ENCODE results near the gene ZSCAN12.
"Not testable (repeated sequence)": the region's sequence is repeated elsewhere in the genome, so short reads cannot be mapped to it uniquely, and the experiment has no call there.

The ZSCAN12 gene

GRCh38 chr6:28399350-28400121 lies at the start of gene ZSCAN12:
Gene ZSCAN12 (minus strand): TSS chr6:28399747. CDS start chr6:28398405, 1,342 bp downstream.
- in situ Hi-C loops (cut with HindIII; ENCODE audit: low pct_ligation_motif_present, low pct_unique_long_range_greater_than_20kb, low sequenced_read_pairs): no loop called here
- peak; percentile 85 for DNase-seq

GRCh38 chr6:28449056-28449455 lies 49.5 kb upstream of the ZSCAN12 start:
- no peak for DNase-seq
- in situ Hi-C loops (cut with HindIII; ENCODE audit: low pct_ligation_motif_present, low pct_unique_long_range_greater_than_20kb, low sequenced_read_pairs): no loop called here

GRCh38 chr6:28447512-28447906 lies 48.0 kb upstream of the ZSCAN12 start:
- in situ Hi-C loops (cut with HindIII; ENCODE audit: low pct_ligation_motif_present, low pct_unique_long_range_greater_than_20kb, low sequenced_read_pairs); DNase-seq: not testable (repeated sequence)

- in situ Hi-C loops (cut with HindIII; ENCODE audit: low pct_ligation_motif_present, low pct_unique_long_range_greater_than_20kb, low sequenced_read_pairs): no loop called here
Observed at GRCh38 chr6:28446818-28447511, 47.4 kb upstream of the ZSCAN12 start.

GRCh38 chr6:28444759-28445158 lies 45.2 kb upstream of the ZSCAN12 start:
- DNase-seq; in situ Hi-C loops (cut with HindIII; ENCODE audit: low pct_ligation_motif_present, low pct_unique_long_range_greater_than_20kb, low sequenced_read_pairs): not testable (repeated sequence)

More at GRCh38 chr6:28446818-28447511, 47.4 kb upstream of the ZSCAN12 start:
- DNase-seq: no peak

- DNase-seq: peak; percentile 78
Observed at GRCh38 chr6:28443112-28443773, 43.7 kb upstream of the ZSCAN12 start, which contains the start of gene ZSCAN23. Gene ZSCAN23 (minus strand): TSS chr6:28443491. CDS start chr6:28436266, 7,225 bp downstream.

GRCh38 chr6:28442586-28442985 lies 43.0 kb upstream of the ZSCAN12 start:
- in situ Hi-C loops (cut with HindIII; ENCODE audit: low pct_ligation_motif_present, low pct_unique_long_range_greater_than_20kb, low sequenced_read_pairs): no loop called here
- no peak for DNase-seq

More at GRCh38 chr6:28443112-28443773, 43.7 kb upstream of the ZSCAN12 start, which contains the start of gene ZSCAN23:
- in situ Hi-C loops (cut with HindIII; ENCODE audit: low pct_ligation_motif_present, low pct_unique_long_range_greater_than_20kb, low sequenced_read_pairs): no loop called here

- in situ Hi-C loops (cut with HindIII; ENCODE audit: low pct_ligation_motif_present, low pct_unique_long_range_greater_than_20kb, low sequenced_read_pairs): no loop called here
- DNase-seq: no peak
Observed at GRCh38 chr6:28436404-28436803, 36.9 kb upstream of the ZSCAN12 start.

- in situ Hi-C loops (cut with HindIII; ENCODE audit: low pct_ligation_motif_present, low pct_unique_long_range_greater_than_20kb, low sequenced_read_pairs): no loop called here
- DNase-seq: no peak
Observed at GRCh38 chr6:28433119-28433518, 33.6 kb upstream of the ZSCAN12 start.

- in situ Hi-C loops (cut with HindIII; ENCODE audit: low pct_ligation_motif_present, low pct_unique_long_range_greater_than_20kb, low sequenced_read_pairs): no loop called here
- DNase-seq: no peak
Observed at GRCh38 chr6:28429781-28430180, 30.2 kb upstream of the ZSCAN12 start.

- in situ Hi-C loops (cut with HindIII; ENCODE audit: low pct_ligation_motif_present, low pct_unique_long_range_greater_than_20kb, low sequenced_read_pairs): no loop called here
- DNase-seq: no peak
Observed at GRCh38 chr6:28425944-28426541, 26.5 kb upstream of the ZSCAN12 start.

GRCh38 chr6:28424163-28424562 lies 24.6 kb upstream of the ZSCAN12 start:
- DNase-seq: no peak
- in situ Hi-C loops (cut with HindIII; ENCODE audit: low pct_ligation_motif_present, low pct_unique_long_range_greater_than_20kb, low sequenced_read_pairs): no loop called here

- DNase-seq: no peak
- in situ Hi-C loops (cut with HindIII; ENCODE audit: low pct_ligation_motif_present, low pct_unique_long_range_greater_than_20kb, low sequenced_read_pairs): no loop called here
Observed at GRCh38 chr6:28423546-28423945, 24.0 kb upstream of the ZSCAN12 start.

GRCh38 chr6:28413681-28414080 lies 14.1 kb upstream of the ZSCAN12 start:
- in situ Hi-C loops (cut with HindIII; ENCODE audit: low pct_ligation_motif_present, low pct_unique_long_range_greater_than_20kb, low sequenced_read_pairs): no loop called here
- DNase-seq: no peak

GRCh38 chr6:28410767-28411166 lies 11.2 kb upstream of the ZSCAN12 start:
- in situ Hi-C loops (cut with HindIII; ENCODE audit: low pct_ligation_motif_present, low pct_unique_long_range_greater_than_20kb, low sequenced_read_pairs): no loop called here

GRCh38 chr6:28408076-28408802 lies 8.7 kb upstream of the ZSCAN12 start:
- no peak for DNase-seq
- in situ Hi-C loops (cut with HindIII; ENCODE audit: low pct_ligation_motif_present, low pct_unique_long_range_greater_than_20kb, low sequenced_read_pairs): no loop called here

More at GRCh38 chr6:28410767-28411166, 11.2 kb upstream of the ZSCAN12 start:
- DNase-seq: no peak

GRCh38 chr6:28407401-28407800 lies 7.9 kb upstream of the ZSCAN12 start:
- DNase-seq: no peak
- in situ Hi-C loops (cut with HindIII; ENCODE audit: low pct_ligation_motif_present, low pct_unique_long_range_greater_than_20kb, low sequenced_read_pairs): no loop called here

GRCh38 chr6:28403923-28404322 lies 4.4 kb upstream of the ZSCAN12 start:
- in situ Hi-C loops (cut with HindIII; ENCODE audit: low pct_ligation_motif_present, low pct_unique_long_range_greater_than_20kb, low sequenced_read_pairs): not testable (repeated sequence)

More at GRCh38 chr6:28403923-28404322, 4.4 kb upstream of the ZSCAN12 start:
- not testable (repeated sequence) for DNase-seq
